HG02885 (cell line): ENCODE results near the gene SATB2.

Experiments used
- ATAC-seq: cut with Tn5 transposase; IDR thresholded peaks from one replicate; pipeline ENCODE4 v1.9.1; 2021; ENCODE audit warnings: mild to moderate bottlenecking; ENCODE audit not compliant: unreplicated experiment, poor library complexity

The SATB2 gene

DNA sequence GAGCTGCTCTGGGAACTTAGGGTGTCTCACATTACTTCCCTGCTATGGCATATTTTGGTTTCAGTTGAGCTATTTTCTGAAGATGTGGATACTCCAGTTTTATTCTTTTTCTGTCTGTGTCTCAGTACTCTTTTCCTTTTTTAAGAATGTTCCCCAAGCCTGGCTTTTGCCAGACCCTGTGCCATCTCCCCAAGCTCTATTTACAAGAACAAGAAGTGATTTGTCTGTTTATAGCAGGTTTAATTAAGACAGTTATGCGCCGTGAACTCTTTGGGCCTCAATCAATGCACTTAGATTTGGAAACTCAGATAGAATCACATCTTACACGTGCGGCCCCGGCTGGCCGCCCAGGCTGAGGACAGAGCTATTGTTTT, 8.9 kb upstream of the SATB2 start:
- no peak for ATAC-seq

DNA sequence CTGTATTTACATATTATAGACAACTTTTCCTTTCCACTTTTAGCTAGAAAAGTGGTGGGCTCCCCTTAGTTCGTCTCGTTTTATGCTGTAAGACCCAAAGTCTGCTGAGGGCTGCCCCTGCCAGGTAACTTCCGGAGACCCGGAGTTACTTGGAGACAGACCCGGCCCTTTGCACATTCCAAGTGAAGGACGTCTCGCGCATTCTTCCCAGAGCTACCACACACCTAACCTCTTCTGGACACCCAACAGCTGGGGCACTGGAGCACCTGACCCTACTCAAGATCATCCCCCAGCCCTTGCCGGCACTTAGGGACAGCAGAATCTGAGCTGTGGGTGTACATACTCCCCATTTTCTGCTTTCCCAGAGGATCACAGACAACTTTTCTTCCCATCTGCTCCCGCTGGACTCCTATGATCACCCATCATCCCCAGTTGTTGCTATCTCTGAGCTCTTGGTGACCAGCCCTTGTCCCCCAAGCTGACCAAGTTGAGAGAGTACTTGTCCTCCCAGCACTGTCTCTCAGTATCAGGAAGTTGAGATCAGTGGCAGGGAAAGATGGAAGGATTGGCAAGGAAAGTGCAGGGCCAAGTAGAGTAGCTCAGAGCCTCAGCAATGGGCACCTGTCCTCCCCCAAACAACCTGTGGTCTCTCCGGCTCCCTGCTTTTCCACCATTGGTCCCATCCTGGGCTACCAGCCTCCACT, 8.4 kb upstream of the SATB2 start:
- ATAC-seq, result no peak

DNA sequence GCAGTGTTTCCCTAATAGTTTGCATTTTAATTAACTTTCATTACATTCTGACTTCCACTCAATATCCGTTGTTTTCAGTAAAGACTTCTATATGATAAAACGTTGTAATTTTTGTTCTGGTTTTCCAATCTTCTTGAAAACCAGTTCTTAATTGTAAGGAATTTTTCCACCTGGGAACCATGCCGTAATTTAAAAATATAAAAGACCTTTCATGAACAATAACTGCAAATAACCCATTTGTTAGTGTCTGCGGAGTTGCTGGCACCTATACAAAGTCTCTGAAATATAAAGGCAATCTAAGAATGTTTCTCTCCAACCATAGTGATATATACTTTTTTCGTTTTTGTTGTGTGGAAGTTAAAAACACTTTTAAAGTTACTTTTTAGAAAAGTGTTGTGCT, 7.7 kb upstream of the SATB2 start:
- ATAC-seq, result no peak

DNA sequence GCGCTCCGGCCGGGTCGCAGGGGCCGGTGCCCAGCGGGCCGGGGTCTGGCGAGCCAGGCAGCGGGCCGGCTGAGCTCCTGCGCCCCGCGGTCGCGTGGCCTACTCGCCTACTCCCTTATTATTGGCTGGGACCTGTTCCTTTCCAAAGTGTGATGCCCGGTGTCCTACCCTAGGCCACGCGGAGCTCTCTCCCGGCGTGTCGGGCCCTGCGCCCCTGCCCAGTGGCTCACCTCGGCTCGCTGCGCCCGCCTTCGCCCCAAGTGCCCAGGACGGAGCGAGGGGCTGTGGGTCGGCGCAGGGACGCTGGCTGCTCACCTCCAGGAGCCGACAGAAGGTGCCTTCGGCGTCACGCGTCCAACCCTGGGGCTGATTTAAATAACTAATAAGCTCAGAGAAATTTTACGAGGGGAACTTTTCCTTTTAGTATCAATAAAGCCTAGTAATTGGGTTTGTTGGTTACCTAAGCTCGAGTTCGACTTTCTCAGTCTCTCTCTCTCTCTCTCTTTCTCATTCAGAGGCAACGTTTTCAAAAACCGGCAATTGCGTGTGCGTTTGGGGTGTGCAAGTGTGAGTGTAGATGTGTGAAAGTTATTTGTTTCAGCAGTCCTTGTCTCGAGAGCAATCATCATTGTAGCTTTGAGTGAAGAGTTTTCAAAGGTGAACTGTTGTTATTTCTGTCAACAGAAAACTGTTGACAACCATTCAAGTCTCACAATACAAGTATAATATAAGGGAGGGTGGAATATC, 7.0 kb upstream of the SATB2 start:
- no peak for ATAC-seq

DNA sequence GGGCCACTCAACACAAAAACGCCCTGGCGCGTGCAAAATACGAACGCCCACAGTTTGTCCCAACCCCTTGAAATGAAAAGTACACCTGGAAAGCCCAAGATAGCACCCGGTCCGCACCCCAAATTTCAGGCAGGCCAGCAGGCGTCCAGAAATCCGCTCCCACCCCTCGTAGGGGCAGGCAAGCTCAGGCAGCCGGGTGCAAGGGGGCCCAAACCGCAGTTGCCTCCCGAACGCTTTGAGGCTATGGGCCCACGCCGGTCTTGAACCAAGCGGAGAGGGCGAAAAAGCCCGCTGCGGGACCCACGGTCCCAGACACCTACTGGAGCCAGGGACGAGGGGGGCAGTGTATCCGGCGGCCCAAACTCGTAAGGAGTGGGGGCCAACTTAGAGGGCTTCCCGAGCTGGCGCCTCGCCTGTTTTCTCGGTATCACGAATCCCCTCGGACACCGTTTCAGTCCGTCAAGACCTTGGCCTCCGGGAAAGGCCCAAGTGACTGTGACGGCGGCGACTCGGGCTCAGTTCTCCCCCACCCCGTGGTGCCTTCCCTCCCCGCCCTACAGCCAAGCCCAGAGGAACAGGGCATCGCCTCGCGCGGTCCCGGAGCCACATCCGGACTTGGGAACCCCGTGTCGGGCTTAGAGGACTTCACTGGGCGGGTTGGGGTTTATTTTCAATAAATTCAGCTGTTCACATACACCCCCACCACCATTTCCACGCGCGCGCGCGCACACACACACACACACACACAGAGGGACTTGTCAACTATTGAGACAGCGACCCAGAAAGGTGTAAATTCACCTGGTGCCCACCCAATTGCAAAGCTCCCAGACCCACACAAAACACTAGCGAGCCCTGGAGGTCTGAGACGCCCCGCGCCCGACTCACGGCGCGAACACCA, 6.2 kb upstream of the SATB2 start:
- no peak for ATAC-seq

DNA sequence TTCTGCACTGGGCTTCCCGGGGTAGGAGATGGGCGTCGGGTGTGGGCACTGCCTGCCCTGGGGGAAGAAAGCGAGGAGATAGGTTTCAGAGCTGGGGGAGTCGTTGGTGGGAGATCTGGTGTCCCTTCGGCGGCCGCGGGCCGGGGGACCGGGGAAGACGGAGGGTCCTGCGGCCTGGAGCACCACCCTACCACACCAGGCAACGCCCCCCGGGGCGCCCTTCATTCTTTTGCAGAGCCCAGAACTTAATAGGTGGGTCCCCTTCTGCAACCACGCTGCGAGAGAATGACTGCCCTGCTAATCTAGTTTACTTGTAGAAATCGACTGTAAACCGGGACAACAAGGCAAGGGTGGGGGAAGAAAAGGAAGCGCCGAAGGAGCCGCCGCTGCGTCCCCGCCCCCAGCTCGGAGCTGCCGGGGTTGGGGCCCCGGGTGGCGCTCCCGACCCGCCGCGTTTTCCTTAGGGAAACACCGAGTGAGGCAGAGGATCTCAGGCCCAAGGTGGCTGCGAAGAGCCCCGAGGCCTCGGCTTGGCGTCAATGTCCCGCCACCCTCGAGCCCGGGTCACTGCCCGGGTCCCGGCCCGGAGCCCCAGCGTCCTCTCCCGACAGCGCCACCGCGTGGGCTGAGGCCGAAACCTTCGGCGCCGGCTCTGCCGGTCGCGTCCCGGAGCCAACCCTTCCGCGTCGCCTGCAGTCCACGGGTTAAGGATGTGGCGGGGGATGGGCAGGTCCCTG, 5.4 kb upstream of the SATB2 start:
- peak; percentile 32 for ATAC-seq

DNA sequence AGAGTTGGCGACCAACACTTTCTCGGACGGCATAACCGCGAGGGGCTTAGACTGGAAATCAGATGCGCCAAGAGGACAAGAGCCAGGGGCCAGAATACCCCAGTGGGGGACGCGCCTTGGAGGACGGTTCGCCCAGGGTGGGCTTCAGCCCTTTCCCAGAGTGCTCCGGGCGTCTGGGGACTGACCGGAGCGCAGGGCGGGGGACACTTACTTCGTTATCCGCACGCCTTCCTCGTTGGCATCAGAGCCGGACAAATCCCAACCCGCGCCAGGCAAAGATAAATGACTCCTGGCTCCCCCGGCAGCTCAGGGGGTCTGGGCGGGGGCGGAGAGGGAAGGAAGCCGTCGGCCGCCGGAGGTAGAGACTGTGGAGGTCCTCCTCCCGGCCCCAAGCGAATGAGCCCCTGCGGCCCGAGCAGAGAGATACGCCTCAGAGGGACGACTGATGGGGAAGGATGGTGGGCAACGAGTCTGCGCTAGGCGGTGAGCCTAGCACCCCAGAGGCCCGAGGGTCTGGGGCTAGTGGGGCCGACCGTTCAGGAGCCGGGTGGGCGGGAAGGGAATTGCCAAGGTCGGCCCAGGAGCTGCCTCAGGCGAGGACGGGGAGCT, 4.7 kb upstream of the SATB2 start:
- no peak for ATAC-seq

DNA sequence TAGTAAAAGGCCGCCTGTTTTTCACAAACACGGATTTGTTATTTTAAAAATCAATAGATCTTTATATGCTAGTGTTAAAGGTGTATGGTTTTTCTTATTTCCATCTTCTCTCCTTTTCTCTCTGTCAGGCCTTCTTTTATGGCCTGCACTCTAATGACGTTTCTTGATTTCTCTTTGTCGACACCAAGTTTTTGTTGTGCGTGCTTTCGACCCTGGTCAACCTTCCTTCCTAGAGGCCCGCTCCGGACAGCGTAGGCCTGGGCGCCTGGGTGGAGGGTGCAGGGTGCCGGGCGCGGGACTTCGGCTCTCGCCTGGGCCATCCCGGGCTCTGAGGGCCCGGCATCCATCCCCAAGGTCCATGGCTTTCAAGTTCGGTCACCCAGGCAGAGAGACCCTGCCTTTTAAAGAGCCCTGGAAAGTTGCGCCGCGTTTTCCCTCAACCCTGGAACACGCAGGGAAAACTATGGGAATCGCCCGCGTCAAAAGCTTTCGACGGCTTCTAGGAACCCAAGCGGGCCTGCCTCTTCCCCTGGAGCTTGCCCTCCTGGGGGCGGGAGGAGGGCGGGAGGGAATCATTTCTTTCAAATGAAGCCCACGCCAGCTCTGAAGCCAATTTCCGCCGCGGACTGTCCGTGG, 4.1 kb upstream of the SATB2 start:
- ATAC-seq, result no peak

DNA sequence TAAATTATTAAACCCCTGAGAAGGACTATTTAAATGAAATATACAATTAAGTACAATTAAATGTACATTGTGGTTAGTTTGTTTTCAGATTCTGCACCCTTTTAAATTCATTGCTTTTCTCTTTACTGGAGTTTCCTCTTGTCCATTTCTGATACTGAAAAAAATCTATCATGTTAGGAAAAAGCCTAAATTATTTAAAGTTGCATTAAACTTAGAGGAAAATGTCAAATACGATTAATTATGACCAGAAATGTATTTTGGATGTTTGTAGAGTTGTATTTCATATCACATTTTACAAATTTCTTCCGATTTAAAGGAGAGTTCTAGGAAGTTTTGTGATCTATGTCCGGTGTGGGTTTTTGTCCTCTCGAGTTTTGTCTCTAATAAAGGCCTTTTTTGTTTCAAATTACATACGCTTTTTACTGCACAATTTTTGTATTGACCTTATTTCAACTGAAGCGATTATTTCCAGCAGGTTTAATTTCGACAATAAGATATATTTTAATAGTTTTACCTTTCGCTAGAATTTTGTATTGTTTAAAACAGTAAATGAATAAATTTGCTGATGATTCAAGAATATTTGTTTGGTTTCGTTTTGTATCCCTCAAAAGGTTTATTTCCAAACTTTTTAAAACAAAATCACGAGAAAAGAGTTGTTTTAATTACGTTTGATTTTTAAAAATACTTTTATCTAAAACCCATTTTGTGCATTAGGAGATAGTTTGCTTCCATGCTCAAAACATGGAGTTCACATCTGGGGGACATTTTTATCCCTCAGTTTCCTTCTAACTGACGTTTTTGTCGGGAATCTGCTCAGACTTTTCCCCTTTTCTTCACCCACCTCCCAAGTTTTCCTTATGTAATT, 3.3 kb upstream of the SATB2 start:
- no peak for ATAC-seq

DNA sequence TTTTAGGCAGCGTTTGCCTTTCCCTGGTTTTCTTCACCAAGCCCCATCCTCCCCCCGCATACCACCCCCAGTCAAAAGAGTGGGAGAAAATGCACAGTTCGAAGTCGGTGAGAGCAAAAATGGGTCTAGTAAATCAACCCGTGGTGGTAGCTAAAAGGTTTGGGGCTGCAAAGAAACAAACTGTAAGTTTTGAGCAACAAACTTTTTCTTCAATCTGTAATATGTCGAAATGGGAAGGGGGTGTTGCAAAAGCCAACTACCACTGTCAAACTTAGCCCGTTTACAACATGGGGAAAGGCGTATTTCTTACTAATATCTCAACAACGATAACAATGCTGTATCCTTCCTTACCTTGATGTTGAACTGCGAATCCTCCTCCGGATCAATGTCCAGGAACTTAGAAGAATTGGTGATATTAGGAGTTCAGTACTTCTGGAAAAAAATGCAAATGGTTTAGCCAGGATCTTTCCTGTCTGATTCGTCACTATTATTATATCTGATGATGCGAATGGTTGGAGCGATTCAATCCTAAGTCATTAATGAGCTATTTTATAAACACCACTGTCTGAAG, 2.4 kb upstream of the SATB2 start:
- ATAC-seq, result no peak

DNA sequence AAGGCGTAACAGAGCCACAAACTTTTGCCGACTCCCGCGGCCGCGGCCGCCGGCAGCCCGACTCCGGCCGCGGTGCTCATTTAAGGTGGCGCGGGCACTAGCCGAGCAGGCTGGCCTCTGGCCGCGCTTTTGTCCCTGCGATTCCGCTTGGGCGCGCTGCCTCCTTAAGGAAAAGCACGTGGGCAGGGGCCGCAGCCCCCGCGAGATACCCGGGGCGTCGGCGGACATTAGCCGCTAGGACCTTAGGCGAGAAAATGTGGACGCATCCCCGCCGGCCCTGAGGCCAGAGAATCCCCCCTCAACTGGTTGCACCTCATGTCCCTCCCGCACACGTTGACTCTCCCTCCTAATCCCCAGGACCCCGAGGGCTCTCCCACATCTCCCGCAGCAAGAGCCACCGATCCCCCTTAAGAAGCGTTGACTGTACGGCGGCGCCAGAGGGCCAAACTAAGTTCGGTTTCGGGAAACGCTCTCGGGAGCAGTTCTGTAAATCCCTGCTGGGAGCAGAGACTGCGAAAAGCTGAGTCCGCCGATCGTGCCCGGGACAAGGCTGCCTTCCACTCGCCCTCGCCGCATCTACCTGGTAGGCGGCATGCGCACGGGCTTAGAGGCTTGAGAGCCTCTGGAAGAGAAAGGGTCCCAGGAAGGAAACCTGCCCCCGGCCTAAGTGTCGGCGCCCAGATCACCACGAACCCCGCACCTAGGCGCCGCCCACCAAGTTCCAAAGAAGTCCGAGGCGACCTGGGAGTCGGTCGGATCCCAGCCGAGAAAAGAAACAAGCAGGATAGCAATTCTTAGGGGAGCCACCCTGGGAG, 1.8 kb upstream of the SATB2 start:
- ATAC-seq, result peak; percentile 42

DNA sequence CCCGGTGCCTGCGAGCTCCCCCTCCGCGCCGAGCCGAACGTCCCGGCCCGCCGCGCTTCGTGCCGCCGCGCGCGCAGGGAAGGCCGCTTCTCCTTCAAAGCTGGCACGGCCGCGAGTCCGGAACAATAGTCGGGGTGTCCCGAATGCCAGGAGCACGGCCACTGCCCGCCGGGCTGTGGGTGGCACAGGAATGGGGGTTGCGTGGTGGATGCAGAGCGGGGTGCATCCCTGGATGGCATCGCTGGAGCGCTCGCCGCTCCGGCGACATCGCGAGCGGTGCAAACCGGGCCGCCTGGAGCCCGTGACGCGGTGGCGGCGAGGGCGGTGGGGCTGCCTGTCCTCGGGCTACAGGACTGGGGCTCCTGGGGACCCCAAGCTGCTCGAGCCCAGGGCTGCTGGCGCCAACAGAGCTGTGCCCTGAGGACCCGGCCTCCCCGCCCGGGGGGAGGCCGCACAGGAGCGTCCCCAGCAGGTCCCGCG, 1.1 kb upstream of the SATB2 start:
- ATAC-seq, result peak; percentile 37

DNA sequence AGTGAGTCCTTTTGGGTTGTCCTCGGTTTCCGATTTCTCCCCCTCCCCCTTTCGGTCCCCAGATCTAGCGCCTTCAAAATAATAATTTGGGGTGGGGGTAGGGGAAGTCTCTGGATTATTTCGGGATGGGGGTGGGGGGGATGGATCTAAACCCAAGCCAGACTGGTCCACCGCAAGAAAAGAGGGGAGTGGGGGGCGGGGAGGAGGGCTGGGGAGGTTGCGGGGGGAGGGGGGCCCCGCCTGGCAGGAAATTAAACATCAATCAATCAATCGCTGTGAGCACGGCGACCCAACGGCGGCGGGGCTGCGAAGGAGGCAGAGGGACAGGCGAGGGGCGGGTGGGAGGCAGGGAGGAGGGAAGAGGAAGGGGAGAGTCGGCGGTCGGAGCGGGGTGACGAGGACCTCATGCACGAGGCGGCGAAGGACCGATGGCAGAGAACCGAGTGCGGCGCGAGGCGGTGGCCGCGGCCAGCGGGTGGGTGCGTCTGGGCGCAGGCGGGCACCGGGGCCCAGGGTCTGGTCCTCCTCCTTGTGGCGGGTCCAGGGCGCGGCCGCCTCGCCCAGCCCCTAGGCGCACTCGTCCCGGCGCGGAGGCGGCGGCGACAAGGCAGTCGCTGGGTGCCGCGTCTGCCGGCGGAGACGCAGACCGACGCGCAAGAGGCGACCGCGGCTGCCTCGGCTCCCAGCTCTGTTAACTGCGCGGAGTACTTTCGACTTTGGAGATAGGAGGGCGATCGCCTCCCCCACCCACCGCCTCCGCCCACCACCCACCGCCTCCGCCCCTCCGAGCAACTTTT, 468 bp upstream of the SATB2 start:
- peak; percentile 28 for ATAC-seq

DNA sequence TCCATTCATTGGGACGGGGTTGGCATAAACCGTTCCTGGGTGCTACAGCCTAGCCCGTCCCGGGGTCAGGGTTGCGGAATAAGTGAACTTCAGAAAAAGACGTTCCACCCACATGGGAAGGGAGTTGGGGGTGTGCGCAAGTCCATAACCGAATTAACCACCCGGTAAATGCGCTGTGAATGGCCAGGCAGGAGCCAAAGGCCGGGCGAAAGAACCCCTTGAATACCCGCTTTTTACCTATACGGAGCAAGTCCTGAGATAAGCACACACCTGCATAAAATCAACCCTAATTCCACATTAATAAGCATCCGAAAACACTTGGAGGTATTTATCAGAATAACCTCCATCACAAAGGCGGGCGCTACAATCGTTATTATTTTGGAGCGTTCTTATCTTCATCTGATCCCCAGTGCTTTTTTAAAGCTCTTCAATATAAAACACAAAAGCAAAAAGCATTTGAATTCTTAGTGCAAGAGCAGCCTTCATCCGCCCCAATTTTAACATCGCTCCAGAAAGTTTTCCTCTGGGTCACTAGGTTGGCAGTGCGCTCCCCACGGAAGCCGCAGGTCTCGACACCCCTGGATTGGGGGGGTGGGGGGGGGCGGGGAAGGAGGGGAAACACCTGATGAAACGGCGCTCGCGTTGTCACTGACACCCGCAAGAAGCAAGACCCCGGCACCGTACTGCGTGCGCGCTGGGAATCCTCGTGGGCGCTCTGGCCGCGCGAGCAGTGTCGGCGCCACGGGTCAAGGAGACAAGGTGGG, 1.2 kb downstream of the SATB2 start:
- ATAC-seq, result no peak

DNA sequence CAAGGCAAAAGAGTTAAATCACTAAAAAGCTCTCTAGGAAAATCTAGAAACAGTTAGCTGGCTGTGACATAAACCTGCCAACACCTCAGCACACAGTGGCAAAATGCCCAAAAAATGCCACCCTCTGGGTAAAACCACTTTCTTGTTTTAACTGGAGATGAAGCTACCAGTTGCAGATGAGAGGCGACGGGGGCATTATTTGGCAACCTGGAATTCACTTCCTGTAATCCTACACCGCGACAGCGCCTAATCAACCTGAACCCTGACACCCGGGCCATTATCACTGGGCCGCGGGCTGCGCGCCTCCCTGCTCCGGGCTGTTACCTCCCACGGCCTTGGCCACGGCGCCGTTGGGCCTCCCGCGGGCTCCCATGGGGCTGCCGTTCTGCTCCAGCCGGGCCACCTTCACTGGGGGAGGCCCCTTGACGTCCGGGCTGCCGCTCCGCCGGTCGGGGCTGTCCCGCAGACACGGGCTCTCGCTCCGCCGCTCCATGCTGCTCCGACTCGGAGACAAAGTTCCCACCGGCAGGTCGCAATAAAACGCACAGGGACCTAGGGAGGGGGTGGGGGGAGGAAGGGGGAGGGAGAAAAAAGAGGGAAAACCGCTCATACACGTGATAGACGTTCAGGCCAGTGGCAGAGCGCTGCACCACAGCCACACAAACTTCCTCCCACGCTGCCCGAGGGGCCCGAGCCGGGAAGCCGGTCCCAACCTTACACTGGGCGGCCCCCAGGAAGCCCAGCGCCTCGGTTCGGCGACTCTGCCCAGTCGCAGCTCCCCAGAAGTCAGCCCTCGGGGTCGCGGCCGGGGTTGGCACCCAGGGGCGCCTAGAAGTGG, 2.0 kb downstream of the SATB2 start:
- ATAC-seq, result no peak
